Measurements from ENCODE around the gene BCL2L15. TPM values are rescaled to one million over a fixed set of nuclear protein-coding genes. Genes with fewer than 3 reads are reported as not detected.
A peak's percentile ranks its signal among the peaks of the same experiment; 100 is the strongest.

BCL2L15 gene
- total RNA-seq, 1 donor from 2014 or later: 0.67 TPM

DNA sequence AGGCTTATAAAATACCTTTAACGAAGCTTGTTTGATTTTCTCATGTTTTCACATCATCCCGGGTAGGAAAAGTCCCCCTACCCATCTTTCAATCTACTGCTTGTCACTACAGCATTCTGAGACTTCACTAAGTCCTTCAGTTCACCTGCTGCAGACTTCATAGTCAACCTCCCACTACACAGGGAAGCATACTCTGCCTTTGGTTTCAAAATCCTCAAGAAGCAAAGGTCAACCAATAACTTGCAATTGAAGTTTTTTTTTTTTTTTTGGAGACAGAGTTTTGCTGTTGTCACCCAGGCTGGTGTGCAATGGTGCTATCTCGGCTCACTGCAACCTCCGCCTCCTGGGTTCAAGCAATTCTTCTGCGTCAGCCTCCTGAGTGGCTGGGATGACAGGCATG, 11.2 kb downstream of the BCL2L15 start:
- no peaks in the 10 kb centered on the region for H3K9me3 Mint-ChIP-seq (ENCODE audit: low read depth)
- H3K27ac Mint-ChIP-seq: no peak overlapping the region
- H3K36me3 Mint-ChIP-seq (ENCODE audit: insufficient read depth): no peaks in the 10 kb centered on the region
- H3K4me3 Mint-ChIP-seq (ENCODE audit: low read depth): no peak overlapping the region
- TF ChIP-seq, protein P1, sequence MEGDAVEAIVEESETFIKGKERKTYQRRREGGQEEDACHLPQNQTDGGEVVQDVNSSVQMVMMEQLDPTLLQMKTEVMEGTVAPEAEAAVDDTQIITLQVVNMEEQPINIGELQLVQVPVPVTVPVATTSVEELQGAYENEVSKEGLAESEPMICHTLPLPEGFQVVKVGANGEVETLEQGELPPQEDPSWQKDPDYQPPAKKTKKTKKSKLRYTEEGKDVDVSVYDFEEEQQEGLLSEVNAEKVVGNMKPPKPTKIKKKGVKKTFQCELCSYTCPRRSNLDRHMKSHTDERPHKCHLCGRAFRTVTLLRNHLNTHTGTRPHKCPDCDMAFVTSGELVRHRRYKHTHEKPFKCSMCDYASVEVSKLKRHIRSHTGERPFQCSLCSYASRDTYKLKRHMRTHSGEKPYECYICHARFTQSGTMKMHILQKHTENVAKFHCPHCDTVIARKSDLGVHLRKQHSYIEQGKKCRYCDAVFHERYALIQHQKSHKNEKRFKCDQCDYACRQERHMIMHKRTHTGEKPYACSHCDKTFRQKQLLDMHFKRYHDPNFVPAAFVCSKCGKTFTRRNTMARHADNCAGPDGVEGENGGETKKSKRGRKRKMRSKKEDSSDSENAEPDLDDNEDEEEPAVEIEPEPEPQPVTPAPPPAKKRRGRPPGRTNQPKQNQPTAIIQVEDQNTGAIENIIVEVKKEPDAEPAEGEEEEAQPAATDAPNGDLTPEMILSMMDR (IDR thresholded peaks at IDR 0.05; ENCODE audit: unreplicated experiment): no peak
- no peaks in the 10 kb centered on the region for H3K27me3 Mint-ChIP-seq
- peaks cover 16% of the 10 kb centered on the region for H3K4me1 Mint-ChIP-seq (ENCODE audit: low read depth)
- no peak for DNase-seq (ENCODE audit: low spot score, unreplicated experiment)

GRCh38 chr1:113875714-113876113, 11.7 kb downstream of the BCL2L15 start:
- DNase-seq (ENCODE audit: low spot score, unreplicated experiment): no peak
- TF ChIP-seq, protein P1 (IDR thresholded peaks at IDR 0.05; ENCODE audit: unreplicated experiment): no peak
- H3K9me3 Mint-ChIP-seq (ENCODE audit: low read depth): no peaks in the 10 kb centered on the region
- no peaks in the 10 kb centered on the region for H3K27me3 Mint-ChIP-seq
- H3K4me1 Mint-ChIP-seq (ENCODE audit: low read depth): peaks cover 11% of the 10 kb centered on the region
- no peaks in the 10 kb centered on the region for H3K36me3 Mint-ChIP-seq (ENCODE audit: insufficient read depth)
- no peak overlapping the region for H3K4me3 Mint-ChIP-seq (ENCODE audit: low read depth)
- H3K27ac Mint-ChIP-seq: no peak overlapping the region

DNA sequence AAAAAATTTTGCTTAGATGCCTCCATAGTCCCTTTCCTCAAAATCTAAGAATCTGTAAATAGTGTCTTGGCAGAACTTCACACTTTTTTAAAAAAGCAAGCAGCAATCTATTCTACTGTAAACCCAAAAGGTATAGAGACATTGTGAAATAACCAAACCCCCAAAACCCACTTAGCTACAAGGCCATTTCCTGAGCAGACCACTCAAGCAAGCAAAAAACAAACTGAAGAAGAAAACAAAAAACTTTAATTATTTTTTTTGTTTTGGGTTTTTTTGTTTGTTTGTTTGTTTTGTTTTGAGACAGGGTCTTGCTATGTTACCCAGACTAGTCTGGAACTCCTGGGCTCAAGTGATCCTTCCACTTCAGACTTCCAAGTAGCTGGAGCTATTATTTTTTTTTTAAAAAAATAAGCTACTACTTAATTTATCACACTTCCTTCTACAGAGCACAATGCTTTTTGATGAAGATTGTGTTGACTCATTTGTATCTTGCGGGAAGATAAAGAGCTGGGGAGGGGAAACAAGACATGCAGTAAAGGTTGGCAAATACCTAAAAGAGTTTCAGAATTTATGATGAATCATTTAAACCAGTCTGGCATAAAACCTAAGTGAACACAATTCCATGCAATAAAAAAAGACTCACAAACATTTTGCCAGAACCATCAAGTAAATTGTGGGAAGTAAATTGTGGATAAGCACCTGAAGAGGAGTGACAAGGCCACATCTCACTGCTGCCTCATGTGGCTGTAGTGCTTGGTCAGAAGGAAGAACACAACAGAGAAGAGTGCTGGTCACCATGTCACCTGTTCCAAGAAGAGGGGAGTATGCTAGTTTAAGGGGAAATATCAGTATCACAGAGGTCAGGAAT, 13.1 kb downstream of the BCL2L15 start:
- Mint-ChIP-seq H3K27me3 (no peaks in the 10 kb centered on the region), H3K9me3 (ENCODE audit: low read depth) (no peaks in the 10 kb centered on the region), H3K36me3 (ENCODE audit: insufficient read depth) (no peaks in the 10 kb centered on the region), H3K27ac (peak overlapping the region; percentile 27), H3K4me3 (ENCODE audit: low read depth) (no peak overlapping the region), H3K4me1 (ENCODE audit: low read depth) (peaks cover 6% of the 10 kb centered on the region)
- DNase-seq (ENCODE audit: low spot score, unreplicated experiment): no peak
- TF ChIP-seq, protein P1 (IDR thresholded peaks at IDR 0.05; ENCODE audit: unreplicated experiment): no peak

DNA sequence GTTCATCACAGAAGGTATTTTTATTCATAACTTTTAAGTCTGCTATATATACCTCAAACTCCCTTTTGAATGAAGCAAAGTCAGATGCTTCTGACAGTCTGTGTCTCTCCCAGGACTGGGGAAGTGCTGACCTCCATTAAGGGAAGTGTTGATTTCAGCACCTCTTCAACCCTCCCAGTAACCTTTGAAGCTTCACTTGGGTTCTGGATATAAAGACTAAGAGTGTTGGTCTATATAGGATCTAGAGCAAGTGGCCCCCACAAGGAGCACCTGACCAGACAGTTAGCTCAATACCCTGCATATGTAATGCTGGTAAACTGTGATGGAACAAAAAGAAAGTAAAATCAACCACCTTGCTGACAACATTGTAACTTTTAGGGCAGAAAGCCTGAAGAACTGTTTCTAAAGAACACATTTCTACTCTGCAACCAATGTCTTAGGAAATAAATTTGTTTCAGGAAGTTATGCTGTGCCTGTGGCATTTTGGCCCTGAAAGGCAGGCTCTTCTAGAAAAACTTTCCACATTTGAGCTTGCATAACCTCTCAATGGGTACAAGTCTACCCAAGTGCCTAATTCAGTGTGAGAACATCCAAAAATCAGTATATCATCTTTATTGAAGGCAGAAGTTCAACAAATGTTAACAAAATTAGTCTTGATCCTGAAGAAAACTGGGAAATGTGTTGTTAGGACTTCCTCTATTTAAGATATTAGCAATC, 15.0 kb downstream of the BCL2L15 start:
- TF ChIP-seq, protein P1 (IDR thresholded peaks at IDR 0.05; ENCODE audit: unreplicated experiment): no peak
- DNase-seq (ENCODE audit: low spot score, unreplicated experiment): no peak
- Mint-ChIP-seq H3K36me3 (ENCODE audit: insufficient read depth) (no peaks in the 10 kb centered on the region), H3K27ac (no peak overlapping the region), H3K27me3 (no peaks in the 10 kb centered on the region), H3K4me3 (ENCODE audit: low read depth) (no peak overlapping the region), H3K4me1 (ENCODE audit: low read depth) (no peaks in the 10 kb centered on the region), H3K9me3 (ENCODE audit: low read depth) (no peaks in the 10 kb centered on the region)

DNA sequence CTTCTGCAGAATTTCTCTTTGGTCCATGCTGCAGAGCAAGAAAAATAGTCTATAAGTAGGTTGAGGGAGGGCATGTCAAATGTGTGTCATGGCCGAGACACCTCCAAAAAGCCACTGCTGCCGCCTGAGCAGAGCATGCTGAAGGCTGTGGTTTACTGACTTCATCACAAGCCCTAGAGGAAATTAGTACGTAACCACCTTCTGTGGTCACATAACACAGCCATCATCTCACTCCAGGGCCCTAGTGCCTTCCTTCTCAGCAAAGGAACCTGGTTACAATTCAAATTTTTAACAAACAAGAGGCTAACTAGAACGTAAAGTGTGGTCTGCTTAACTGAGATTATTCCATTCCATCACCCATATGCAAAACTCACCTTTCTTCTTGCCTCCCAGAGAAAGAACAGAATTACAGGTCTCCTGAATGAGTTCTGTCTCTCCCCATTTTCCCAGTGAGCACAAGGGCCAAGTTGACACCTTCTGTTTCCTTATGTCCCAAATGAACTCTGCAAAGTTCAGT, 15.7 kb downstream of the BCL2L15 start, which contains the start of gene PTPN22:
Gene PTPN22 (minus strand): TSS at position 116 of the 517 bp plus-strand sequence.
- no peaks in the 10 kb centered on the region for H3K27me3 Mint-ChIP-seq
- H3K27ac Mint-ChIP-seq: no peak within 1 kb of the TSS
- no peaks in the 10 kb centered on the region for H3K36me3 Mint-ChIP-seq (ENCODE audit: insufficient read depth)
- no peaks in the 10 kb centered on the region for H3K9me3 Mint-ChIP-seq (ENCODE audit: low read depth)
- DNase-seq (ENCODE audit: low spot score, unreplicated experiment): no peak
- no peaks in the 10 kb centered on the region for H3K4me1 Mint-ChIP-seq (ENCODE audit: low read depth)
- TF ChIP-seq, protein P1 (IDR thresholded peaks at IDR 0.05; ENCODE audit: unreplicated experiment): no peak
- H3K4me3 Mint-ChIP-seq (ENCODE audit: low read depth): no peak within 1 kb of the TSS

Measured in progenitor cell of endocrine pancreas (in vitro differentiated cells).